GM12864 (cell line): ENCODE results near the gene CNOT2.

Experiments used
- DNase-seq: peaks from one replicate; pipeline ENCODE4 v3.0.0-alpha.2; 2011; ENCODE audit warnings: low read depth
- H3K4me3 ChIP-seq: 2 replicates; pipeline ENCODE4 v1.5.1; 2011; ENCODE audit warnings: mild to moderate bottlenecking, low read depth, low read length, control low read depth
- TF ChIP-seq, protein P1 (sequence below): IDR thresholded peaks from 2 replicates; pipeline ENCODE4 v1.5.1; 2011; ENCODE audit warnings: low read depth, mild to moderate bottlenecking, moderate library complexity, low read length, control low read depth, inconsistent platforms; ENCODE audit errors: missing control alignments

The CNOT2 gene

DNA sequence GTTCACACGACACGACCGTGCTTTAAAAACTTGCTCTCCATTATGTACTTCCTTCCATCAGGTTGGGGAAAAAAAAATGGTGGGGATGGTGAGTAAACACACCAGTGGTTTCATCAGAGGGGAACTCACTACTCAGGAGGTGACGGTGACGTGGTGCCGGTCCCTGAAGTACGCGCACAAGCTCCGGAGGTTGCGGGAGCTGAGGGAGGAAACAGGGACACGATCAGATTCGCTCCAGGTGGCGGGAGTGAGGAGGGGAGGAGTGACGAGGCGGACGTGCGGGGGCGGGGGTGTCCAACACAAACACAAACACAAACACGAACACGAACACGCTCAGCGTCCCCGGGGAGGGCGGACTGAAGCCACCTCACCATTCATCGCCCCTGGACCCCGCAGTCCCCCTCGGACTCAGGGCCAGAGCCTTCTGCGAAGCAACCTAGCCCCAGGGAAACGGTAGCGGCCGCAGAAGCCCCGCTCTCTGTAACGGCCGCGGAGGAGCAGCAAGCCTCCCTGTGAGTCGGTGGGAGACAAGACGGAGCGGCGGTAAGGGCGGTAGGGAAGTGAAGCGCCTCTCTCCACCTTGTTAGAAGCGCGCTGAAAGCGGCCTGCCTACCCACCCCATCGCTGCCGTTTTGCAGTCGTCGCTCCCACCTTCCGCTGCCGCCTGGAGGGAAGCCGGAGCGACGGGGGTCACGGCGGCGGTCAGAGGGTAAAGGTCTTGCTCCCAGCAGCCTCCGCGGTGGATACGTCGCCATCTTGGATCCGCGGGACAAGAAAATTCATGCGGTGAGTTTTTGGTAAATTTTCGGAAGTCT, at the start of gene CNOT2:
Gene CNOT2 (plus strand): TSS at position 739 of the 815 bp plus-strand sequence. CDS start 34,794 bp downstream, outside the sequence.
- TF ChIP-seq, protein P1, sequence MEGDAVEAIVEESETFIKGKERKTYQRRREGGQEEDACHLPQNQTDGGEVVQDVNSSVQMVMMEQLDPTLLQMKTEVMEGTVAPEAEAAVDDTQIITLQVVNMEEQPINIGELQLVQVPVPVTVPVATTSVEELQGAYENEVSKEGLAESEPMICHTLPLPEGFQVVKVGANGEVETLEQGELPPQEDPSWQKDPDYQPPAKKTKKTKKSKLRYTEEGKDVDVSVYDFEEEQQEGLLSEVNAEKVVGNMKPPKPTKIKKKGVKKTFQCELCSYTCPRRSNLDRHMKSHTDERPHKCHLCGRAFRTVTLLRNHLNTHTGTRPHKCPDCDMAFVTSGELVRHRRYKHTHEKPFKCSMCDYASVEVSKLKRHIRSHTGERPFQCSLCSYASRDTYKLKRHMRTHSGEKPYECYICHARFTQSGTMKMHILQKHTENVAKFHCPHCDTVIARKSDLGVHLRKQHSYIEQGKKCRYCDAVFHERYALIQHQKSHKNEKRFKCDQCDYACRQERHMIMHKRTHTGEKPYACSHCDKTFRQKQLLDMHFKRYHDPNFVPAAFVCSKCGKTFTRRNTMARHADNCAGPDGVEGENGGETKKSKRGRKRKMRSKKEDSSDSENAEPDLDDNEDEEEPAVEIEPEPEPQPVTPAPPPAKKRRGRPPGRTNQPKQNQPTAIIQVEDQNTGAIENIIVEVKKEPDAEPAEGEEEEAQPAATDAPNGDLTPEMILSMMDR: no peak

GRCh38 chr12:70194076-70194475, 49.2 kb upstream of the CNOT2 start:
- TF ChIP-seq, protein P1: no peak
- H3K4me3 ChIP-seq: no peak overlapping the region
- DNase-seq: no peak

More for the DNA sequence above, at the start of gene CNOT2:
- H3K4me3 ChIP-seq: peak within 1 kb of the TSS; percentile 91
- DNase-seq: peak; percentile 68

GRCh38 chr12:70196811-70197281, 46.4 kb upstream of the CNOT2 start:
- no peak overlapping the region for H3K4me3 ChIP-seq
- TF ChIP-seq, protein P1: no peak
- DNase-seq: no peak

DNA sequence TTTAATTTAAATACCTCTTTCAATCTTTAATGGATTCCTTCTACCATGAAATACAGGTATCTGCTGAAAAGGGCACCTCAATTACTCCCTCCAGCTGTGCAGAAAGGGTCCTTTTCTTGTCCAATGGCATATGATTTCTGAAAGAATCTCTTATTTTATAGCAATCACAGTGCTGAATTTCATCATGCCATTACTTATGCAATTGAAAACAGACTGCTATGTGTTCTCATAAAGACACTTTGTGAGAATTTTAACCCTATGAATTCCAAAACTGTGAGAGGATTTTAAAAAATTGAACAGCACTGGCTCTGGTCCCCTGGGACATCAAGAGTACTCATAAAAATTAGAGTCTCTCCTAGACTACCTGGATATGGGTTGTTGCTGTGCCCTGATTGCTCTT, 45.9 kb upstream of the CNOT2 start:
- DNase-seq: no peak
- no peak overlapping the region for H3K4me3 ChIP-seq
- TF ChIP-seq, protein P1: no peak

DNA sequence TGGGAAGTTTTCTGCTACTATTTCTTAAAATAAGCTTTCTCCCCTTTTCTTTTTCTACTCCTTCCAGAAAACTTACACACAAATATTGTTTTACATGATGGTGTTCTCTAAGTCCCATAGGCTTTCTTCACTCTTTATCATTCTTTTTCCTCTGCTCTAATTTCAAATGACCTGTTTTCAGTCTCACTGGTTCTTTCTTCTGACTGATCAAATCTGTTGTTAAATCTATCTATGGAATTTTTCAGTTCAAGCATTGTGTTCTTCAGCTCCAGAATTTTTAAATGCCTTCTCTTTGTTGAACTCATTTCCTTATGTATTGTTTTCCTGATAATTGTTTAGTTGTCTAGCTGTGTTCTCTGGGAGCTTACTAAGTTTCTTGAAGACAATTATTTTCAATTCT, 29.5 kb upstream of the CNOT2 start:
- no peak for DNase-seq
- TF ChIP-seq, protein P1: no peak
- no peak overlapping the region for H3K4me3 ChIP-seq

- DNase-seq: no peak
- no peak overlapping the region for H3K4me3 ChIP-seq
Observed at GRCh38 chr12:70214972-70215617, 28.1 kb upstream of the CNOT2 start.

More at GRCh38 chr12:70214972-70215617, 28.1 kb upstream of the CNOT2 start:
- TF ChIP-seq, protein P1: no peak
